Measurements from ENCODE around the gene RNF214. TPM values are rescaled to one million over a fixed set of nuclear protein-coding genes. Genes with fewer than 3 reads are reported as not detected.

The RNF214 gene
- total RNA-seq, 2 experiments from 2014 or later: 14.7 to 18.3 TPM

DNA sequence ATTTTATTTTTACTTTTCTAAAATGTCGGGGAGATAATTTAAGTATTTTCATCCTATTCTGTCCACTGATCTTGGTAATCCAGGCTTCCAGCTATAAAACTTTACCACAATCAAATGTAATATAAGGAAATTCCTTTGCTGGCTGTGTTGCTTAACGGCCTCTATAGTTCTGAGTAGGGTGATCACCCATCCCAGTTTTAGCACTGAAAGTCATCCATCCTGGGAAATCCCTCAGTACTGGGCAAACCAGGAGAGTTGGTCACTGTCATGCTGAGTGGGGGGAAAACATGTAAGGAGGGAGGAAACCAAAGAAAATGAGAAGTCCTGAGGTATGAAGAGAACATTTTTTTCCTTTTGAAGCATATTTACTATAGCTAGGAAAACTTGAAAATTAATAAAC, 45.9 kb downstream of the RNF214 start:
- Mint-ChIP-seq H3K36me3 (ENCODE audit: low read depth) (peaks cover 13% of the 10 kb centered on the region), H3K4me1 (ENCODE audit: low read depth) (peaks cover 10% of the 10 kb centered on the region), H3K27ac (no peak overlapping the region), H3K4me3 (no peak overlapping the region), H3K9me3 (peaks cover 3% of the 10 kb centered on the region), H3K27me3 (no peaks in the 10 kb centered on the region)
- ChIA-PET CTCF (no interaction called here), POLR2A (interaction anchor here (0.6 kb wide), 1 partner anchor 295 kb away, joined by 3 read pairs; no protein-coding TSS in a partner anchor)
- TF ChIP-seq, protein P1, sequence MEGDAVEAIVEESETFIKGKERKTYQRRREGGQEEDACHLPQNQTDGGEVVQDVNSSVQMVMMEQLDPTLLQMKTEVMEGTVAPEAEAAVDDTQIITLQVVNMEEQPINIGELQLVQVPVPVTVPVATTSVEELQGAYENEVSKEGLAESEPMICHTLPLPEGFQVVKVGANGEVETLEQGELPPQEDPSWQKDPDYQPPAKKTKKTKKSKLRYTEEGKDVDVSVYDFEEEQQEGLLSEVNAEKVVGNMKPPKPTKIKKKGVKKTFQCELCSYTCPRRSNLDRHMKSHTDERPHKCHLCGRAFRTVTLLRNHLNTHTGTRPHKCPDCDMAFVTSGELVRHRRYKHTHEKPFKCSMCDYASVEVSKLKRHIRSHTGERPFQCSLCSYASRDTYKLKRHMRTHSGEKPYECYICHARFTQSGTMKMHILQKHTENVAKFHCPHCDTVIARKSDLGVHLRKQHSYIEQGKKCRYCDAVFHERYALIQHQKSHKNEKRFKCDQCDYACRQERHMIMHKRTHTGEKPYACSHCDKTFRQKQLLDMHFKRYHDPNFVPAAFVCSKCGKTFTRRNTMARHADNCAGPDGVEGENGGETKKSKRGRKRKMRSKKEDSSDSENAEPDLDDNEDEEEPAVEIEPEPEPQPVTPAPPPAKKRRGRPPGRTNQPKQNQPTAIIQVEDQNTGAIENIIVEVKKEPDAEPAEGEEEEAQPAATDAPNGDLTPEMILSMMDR (IDR thresholded peaks at IDR 0.05): no peak
- ATAC-seq (no peak), DNase-seq (no peak)
- intact Hi-C loops (cut with micrococcal nuclease): no loop called here

DNA sequence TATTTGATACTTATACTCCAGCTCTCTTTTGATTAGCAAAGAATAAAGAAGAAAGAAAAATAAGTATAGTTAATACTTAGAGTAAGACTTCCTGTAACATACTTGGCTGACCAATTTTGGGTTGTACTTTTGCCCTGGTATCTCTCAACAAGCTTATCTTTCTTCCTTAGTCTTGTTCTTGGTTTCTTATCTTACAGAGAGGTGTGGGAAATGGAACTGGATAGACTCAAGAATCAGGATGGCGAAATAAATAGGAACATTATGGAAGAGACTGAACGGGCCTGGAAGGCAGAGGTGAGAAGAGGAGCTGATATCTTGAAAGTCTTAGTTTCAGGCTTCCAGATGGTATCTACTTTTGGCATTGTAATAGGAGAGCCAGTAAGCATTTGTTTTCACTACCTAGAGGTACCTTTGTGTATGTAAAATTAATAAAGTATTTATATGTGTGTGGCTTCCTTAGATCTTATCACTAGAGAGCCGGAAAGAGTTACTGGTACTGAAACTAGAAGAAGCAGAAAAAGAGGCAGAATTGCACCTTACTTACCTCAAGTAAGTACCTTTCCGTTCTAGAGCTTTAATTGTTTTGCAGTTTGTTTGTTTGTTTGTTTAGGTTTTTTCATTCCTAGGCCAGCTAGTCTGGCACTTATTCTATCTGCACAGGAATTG, 47.4 kb downstream of the RNF214 start:
- DNase-seq (no peak), ATAC-seq (no peak)
- peaks cover 10% of the 10 kb centered on the region for H3K36me3 Mint-ChIP-seq (ENCODE audit: low read depth)
- ChIA-PET POLR2A (no interaction called here), CTCF (interaction anchor here (1.0 kb wide), 1 partner anchor 147 kb away, joined by 4 read pairs; no protein-coding TSS in a partner anchor)
- TF ChIP-seq, protein P1 (IDR thresholded peaks at IDR 0.05): no peak
- no peaks in the 10 kb centered on the region for H3K27me3 Mint-ChIP-seq
- peaks cover 10% of the 10 kb centered on the region for H3K4me1 Mint-ChIP-seq (ENCODE audit: low read depth)
- H3K9me3 Mint-ChIP-seq: no peaks in the 10 kb centered on the region
- no peak overlapping the region for H3K4me3 Mint-ChIP-seq
- peak overlapping the region; percentile 81 for H3K27ac Mint-ChIP-seq
- intact Hi-C loops (cut with micrococcal nuclease): no loop called here

DNA sequence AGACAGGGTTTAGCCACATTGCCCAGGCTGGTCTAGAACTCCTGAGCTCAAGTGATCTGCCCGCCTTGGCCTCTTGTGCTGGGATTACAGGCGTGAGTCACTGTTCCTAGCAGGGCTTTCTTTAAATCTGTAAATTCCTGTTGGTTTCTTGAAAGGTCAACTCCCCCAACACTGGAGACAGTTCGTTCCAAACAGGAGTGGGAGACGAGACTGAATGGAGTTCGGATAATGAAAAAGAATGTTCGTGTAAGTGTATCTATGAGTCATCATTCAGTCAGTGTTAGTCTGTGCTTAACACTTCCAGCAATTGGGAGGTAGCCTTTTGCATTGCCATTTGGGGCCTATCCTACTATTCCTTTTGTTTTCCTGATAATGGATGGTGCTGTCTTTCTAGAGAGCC, 48.7 kb downstream of the RNF214 start:
- no peak for DNase-seq
- Mint-ChIP-seq H3K9me3 (no peaks in the 10 kb centered on the region), H3K36me3 (ENCODE audit: low read depth) (peaks cover 7% of the 10 kb centered on the region), H3K4me1 (ENCODE audit: low read depth) (peaks cover 8% of the 10 kb centered on the region), H3K27ac (no peak overlapping the region), H3K4me3 (no peak overlapping the region), H3K27me3 (no peaks in the 10 kb centered on the region)
- ATAC-seq: no peak
- intact Hi-C loops (cut with micrococcal nuclease): no loop called here
- ChIA-PET POLR2A (no interaction called here), CTCF (no interaction called here)
- TF ChIP-seq, protein P1 (IDR thresholded peaks at IDR 0.05): no peak

DNA sequence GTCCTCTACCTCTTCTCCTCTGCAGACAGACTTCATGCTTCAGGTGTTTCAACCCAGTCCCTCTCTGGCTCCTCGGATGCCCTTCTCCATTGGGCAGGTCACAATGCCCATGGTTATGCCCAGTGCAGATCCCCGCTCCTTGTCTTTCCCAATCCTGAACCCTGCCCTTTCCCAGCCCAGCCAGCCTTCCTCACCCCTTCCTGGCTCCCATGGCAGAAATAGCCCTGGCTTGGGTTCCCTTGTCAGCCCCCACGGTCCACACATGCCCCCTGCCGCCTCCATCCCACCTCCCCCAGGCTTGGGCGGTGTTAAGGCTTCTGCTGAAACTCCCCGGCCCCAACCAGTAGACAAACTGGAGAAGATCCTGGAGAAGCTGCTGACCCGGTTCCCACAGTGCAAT, 49.4 kb downstream of the RNF214 start:
- Mint-ChIP-seq H3K27ac (no peak overlapping the region), H3K27me3 (no peaks in the 10 kb centered on the region), H3K36me3 (ENCODE audit: low read depth) (peaks cover 7% of the 10 kb centered on the region), H3K4me3 (no peak overlapping the region), H3K9me3 (no peaks in the 10 kb centered on the region), H3K4me1 (ENCODE audit: low read depth) (peaks cover 8% of the 10 kb centered on the region)
- CTCF ChIA-PET: no interaction called here
- ATAC-seq (no peak), DNase-seq (no peak)
- POLR2A ChIA-PET: no interaction called here
- TF ChIP-seq, protein P1 (IDR thresholded peaks at IDR 0.05): no peak
- intact Hi-C loops (cut with micrococcal nuclease): no loop called here

DNA sequence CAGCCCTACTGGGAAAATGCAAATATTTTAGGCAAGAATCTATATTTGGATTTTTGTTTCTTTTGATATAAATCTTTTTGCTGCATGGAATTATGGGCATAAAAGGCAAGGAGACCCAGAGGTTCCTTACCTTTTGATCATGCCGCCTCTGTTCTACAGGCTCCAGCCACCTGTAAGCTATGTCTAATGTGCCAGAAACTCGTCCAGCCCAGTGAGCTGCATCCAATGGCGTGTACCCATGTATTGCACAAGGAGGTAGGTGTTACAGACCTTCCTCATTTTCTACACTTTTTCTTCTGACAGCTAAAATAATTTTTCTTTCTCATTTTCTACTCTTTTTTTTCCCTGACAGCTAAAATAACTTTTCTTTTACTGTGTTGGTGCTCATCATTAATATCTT, 50.5 kb downstream of the RNF214 start:
- CTCF ChIA-PET: no interaction called here

More for the DNA sequence above, 50.5 kb downstream of the RNF214 start:
- no peaks in the 10 kb centered on the region for H3K27me3 Mint-ChIP-seq
- peaks cover 7% of the 10 kb centered on the region for H3K36me3 Mint-ChIP-seq (ENCODE audit: low read depth)
- intact Hi-C loops (cut with micrococcal nuclease): no loop called here
- DNase-seq (no peak), ATAC-seq (no peak)
- POLR2A ChIA-PET: interaction anchor here (1.2 kb wide), 1 partner anchor 20 kb away, joined by 3 read pairs; no protein-coding TSS in a partner anchor
- H3K9me3 Mint-ChIP-seq: no peaks in the 10 kb centered on the region
- H3K4me3 Mint-ChIP-seq: no peak overlapping the region
- H3K27ac Mint-ChIP-seq: no peak overlapping the region
- peaks cover 8% of the 10 kb centered on the region for H3K4me1 Mint-ChIP-seq (ENCODE audit: low read depth)
- TF ChIP-seq, protein P1 (IDR thresholded peaks at IDR 0.05): no peak
